Endothelial cell (in vitro differentiated cells): ENCODE results near the gene C3orf62. TPM values are rescaled to one million over a fixed set of nuclear protein-coding genes. Genes with fewer than 3 reads are reported as not detected.

Source experiments
- DNase-seq: peaks from one replicate; pipeline ENCODE4 v3.0.0; 2021; ENCODE audit warnings: low spot score
- H3K27ac Mint-ChIP-seq: one replicate; pipeline ENCODE4 v1.8.0; 2021; ENCODE audit warnings: mixed read lengths, inconsistent platforms; ENCODE audit not compliant: unreplicated experiment
- H3K27me3 Mint-ChIP-seq: one replicate; pipeline ENCODE4 v1.8.0; 2021; ENCODE audit warnings: mild to moderate bottlenecking, moderate library complexity, mixed read lengths, inconsistent platforms; ENCODE audit not compliant: unreplicated experiment
- H3K36me3 Mint-ChIP-seq: one replicate; pipeline ENCODE4 v1.8.0; 2021; ENCODE audit warnings: mild to moderate bottlenecking, low read depth, mixed read lengths, inconsistent platforms; ENCODE audit not compliant: unreplicated experiment
- H3K4me1 Mint-ChIP-seq: one replicate; pipeline ENCODE4 v1.8.0; 2021; ENCODE audit warnings: mild to moderate bottlenecking, mixed read lengths, inconsistent platforms; ENCODE audit not compliant: unreplicated experiment
- H3K4me3 Mint-ChIP-seq: one replicate; pipeline ENCODE4 v1.8.0; 2021; ENCODE audit warnings: mild to moderate bottlenecking, mixed read lengths, inconsistent platforms; ENCODE audit not compliant: unreplicated experiment
- H3K9me3 Mint-ChIP-seq: one replicate; pipeline ENCODE4 v1.8.0; 2021; ENCODE audit warnings: mixed read lengths, inconsistent platforms; ENCODE audit not compliant: unreplicated experiment
- CTCF ChIP-seq: fragments of 200-600 bp; sonication (generic); IDR thresholded peaks from one replicate; pipeline ENCODE4 v1.5.0; 2021; ENCODE audit warnings: antibody characterized with exemption; ENCODE audit not compliant: unreplicated experiment
- total RNA-seq: library from RNA; stranded (reverse); fragmentation: NEBNext Ultra II Directional; extraction: Animal tissue kit (Norgen Biotek cat#: 25700); gene quantifications from one replicate; pipeline ENCODE4 v1.2.1, GENCODE V29; 2021; ENCODE audit not compliant: unreplicated experiment

Gene C3orf62
- total RNA-seq, 1 donor from 2014 or later, result 3.8 TPM

DNA sequence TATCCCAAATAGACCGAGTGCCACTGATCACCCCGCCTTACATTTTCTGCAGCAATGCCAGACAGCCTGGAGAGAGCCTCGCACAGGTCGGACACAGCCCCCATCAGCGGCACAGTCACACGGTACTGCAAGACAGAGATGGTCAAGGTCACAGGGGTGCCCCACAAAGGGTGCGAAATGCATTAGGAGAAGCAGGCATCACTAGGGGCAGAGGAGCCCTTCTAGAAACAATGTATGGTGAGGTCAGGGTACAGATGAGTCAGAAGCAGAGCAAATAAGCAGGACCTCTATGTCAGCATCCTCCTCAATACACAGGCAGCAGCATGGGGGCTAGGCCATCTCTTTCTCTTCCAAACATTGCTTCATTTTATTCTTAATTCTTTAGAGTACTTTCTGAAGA is 21.5 kb upstream of the C3orf62 start:
- H3K4me1 Mint-ChIP-seq, result no peaks in the 10 kb centered on the region
- H3K27ac Mint-ChIP-seq, result no peak overlapping the region
- DNase-seq, result no peak
- H3K36me3 Mint-ChIP-seq, result peaks cover 43% of the 10 kb centered on the region
- TF ChIP-seq CTCF, result no peak
- no peaks in the 10 kb centered on the region for H3K27me3 Mint-ChIP-seq
- H3K4me3 Mint-ChIP-seq, result peak overlapping the region; percentile 47
- no peaks in the 10 kb centered on the region for H3K9me3 Mint-ChIP-seq

- H3K9me3 Mint-ChIP-seq, result no peaks in the 10 kb centered on the region
- H3K27me3 Mint-ChIP-seq, result no peaks in the 10 kb centered on the region
- TF ChIP-seq CTCF, result no peak
- H3K4me1 Mint-ChIP-seq, result no peaks in the 10 kb centered on the region
- H3K27ac Mint-ChIP-seq, result no peak overlapping the region
- DNase-seq, result no peak
- H3K4me3 Mint-ChIP-seq, result peak overlapping the region; percentile 28
- peaks cover 39% of the 10 kb centered on the region for H3K36me3 Mint-ChIP-seq
These were observed 19.9 kb upstream of the C3orf62 start for GRCh38 chr3:49296781-49297411.

DNA sequence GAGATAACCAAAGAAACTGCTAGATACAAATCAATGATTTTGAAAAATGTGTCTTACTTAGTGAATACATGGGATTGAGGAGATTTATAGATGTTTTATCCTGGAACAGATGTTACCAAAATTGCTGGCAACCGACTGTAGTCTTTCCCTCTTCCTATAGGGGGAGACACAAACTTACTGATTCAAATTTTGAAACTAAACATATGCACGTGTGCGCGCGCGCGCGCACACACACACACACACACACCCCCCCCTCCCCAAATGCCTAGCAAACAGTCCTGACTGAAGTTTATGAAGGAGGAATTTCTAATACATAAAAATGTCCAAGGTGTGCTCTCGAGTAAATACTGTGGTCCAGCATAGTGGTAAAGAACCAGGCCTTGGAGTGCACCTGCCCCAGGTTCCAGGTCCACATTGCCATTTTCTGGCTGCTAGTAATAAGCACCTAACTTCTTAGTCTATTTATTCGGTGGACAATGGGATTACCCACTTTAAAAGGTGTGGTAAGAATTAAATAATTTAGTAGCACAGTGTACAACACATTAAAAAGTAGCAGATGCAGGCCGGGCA is 18.5 kb upstream of the C3orf62 start:
- Mint-ChIP-seq H3K9me3 (no peaks in the 10 kb centered on the region), H3K4me3 (peak overlapping the region; percentile 56), H3K27me3 (no peaks in the 10 kb centered on the region), H3K27ac (no peak overlapping the region), H3K36me3 (peaks cover 38% of the 10 kb centered on the region), H3K4me1 (no peaks in the 10 kb centered on the region)
- peak; percentile 18 for DNase-seq
- TF ChIP-seq CTCF, result peak; percentile 78

GRCh38 chr3:49294343-49294742 is 17.3 kb upstream of the C3orf62 start:
- peak overlapping the region; percentile 62 for H3K4me3 Mint-ChIP-seq
- TF ChIP-seq CTCF, result no peak
- no peak for DNase-seq
- H3K27me3 Mint-ChIP-seq, result no peaks in the 10 kb centered on the region
- no peaks in the 10 kb centered on the region for H3K9me3 Mint-ChIP-seq
- no peak overlapping the region for H3K27ac Mint-ChIP-seq
- H3K4me1 Mint-ChIP-seq, result no peaks in the 10 kb centered on the region
- peaks cover 31% of the 10 kb centered on the region for H3K36me3 Mint-ChIP-seq

- H3K36me3 Mint-ChIP-seq, result peaks cover 56% of the 10 kb centered on the region
- DNase-seq, result no peak
- H3K4me3 Mint-ChIP-seq, result peak overlapping the region; percentile 31
- no peaks in the 10 kb centered on the region for H3K4me1 Mint-ChIP-seq
- H3K27me3 Mint-ChIP-seq, result no peaks in the 10 kb centered on the region
- no peaks in the 10 kb centered on the region for H3K9me3 Mint-ChIP-seq
- no peak for TF ChIP-seq CTCF
- no peak overlapping the region for H3K27ac Mint-ChIP-seq
These were observed 7.0 kb upstream of the C3orf62 start for GRCh38 chr3:49283997-49284396.
